Small intestine (tissue), 7 donors: ENCODE data around the gene CRYBG1. TPM values are rescaled to one million over a fixed set of nuclear protein-coding genes. Genes with fewer than 3 reads are reported as not detected.

Experiments
- DNase-seq, 2 donors: peaks; one replicate each; pipeline versions ENCODE4 v3.0.0 to v3.0.0-alpha.2; 2013
- FAIRE-seq: peaks from 2 replicates; lab custom pipeline; 2012; peaks lifted over from hg19 to GRCh38; lab: Jason Lieb, UNC
- H3K27ac ChIP-seq, 3 donors: one replicate each; pipeline ENCODE4 v1.5.1; 2013; ENCODE audit warnings: low read length in 2 of 3, mild to moderate bottlenecking in 2 of 3, control low read depth in 1 of 3, inconsistent platforms in 1 of 3, low read depth in 1 of 3, moderate library complexity in 1 of 3
- H3K27me3 ChIP-seq, 3 donors: one replicate each; pipeline ENCODE4 v1.6.1; 2013; ENCODE audit warnings: low read length in 3 of 3, inconsistent platforms in 1 of 3; ENCODE audit not compliant: control insufficient read depth in 3 of 3, insufficient read depth in 3 of 3
- H3K36me3 ChIP-seq, 3 donors: one replicate each; pipeline ENCODE4 v1.6.1; 2013; ENCODE audit warnings: low read length in 3 of 3, inconsistent platforms in 1 of 3, low read depth in 1 of 3, mild to moderate bottlenecking in 1 of 3, moderate library complexity in 1 of 3; ENCODE audit not compliant: control insufficient read depth in 3 of 3, insufficient read depth in 2 of 3
- H3K4me1 ChIP-seq, 3 donors: one replicate each; pipeline ENCODE4 v1.6.1; 2013; ENCODE audit warnings: low read length in 2 of 3, inconsistent platforms in 1 of 3, low read depth in 1 of 3, mild to moderate bottlenecking in 1 of 3, moderate library complexity in 1 of 3; ENCODE audit not compliant: control insufficient read depth in 3 of 3, insufficient read depth in 2 of 3
- H3K4me3 ChIP-seq, 3 donors: one replicate each; pipeline ENCODE4 v1.5.1; 2013; ENCODE audit warnings: low read length in 3 of 3, control low read depth in 1 of 3, inconsistent platforms in 1 of 3, low read depth in 1 of 3, mild to moderate bottlenecking in 1 of 3, moderate library complexity in 1 of 3
- H3K9me3 ChIP-seq, 2 donors: one replicate each; pipeline ENCODE4 v1.6.1; 2013; ENCODE audit warnings: low read depth in 1 of 2, low read length in 1 of 2; ENCODE audit not compliant: control insufficient read depth in 2 of 2, insufficient read depth in 1 of 2
- WGBS, 3 donors: extraction: QIAGEN DNeasy Blood & Tissue Kit; methylation state at CpG; one replicate each; pipeline ENCODE4 v1.1.7; 2013; 5-methylcytosine and 5-hydroxymethylcytosine counted together
- polyA plus RNA-seq, 4 donors: library from polyadenylated mRNA; stranded (reverse) in 3 of 4; unstranded in 1 of 4; fragments of 200-250 nt in 3 of 4; fragments of 120-200 nt in 1 of 4; gene quantifications; one replicate each; pipeline versions ENCODE4 v1.2.1 to v1.2.3, GENCODE V29; 2013
- donor health status: healthy with polysubstance abuse.
- donor health status: control.
- donor health status: control.
- donor health status: Bipolar disorder and iron deficiency.
- donor health status: healthy.

CRYBG1 gene
- polyA plus RNA-seq, 4 donors = 13.2 to 33.9 (median 23.6) TPM

DNA sequence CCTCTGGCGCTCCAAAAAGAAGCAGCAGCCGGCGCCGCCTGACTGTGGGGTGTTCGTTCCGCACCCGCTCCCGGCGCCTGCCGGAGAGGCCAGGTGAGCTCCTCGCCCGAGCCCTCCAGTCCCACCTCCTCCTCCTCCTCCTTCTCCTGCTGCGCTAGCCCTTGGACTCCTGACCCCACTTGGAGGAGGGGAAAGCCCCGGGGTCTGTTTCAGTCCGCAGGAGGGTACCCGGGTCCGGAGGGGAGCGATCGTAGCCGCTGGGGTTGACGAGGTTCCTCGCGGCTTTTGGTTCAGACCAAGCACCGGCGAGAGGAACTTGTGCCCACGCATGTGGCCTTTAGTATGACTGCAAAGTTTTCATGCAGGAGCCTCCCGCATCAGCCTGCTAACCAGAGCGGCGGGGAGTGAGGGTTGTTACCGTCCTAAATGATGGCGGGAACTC lies 493 bp downstream of the CRYBG1 start:
- Histone ChIP-seq H3K9me3 (no peaks in the 10 kb centered on the region), H3K36me3 (no peaks in the 10 kb centered on the region), H3K27ac (peak overlapping the region in 2 of 3 donors; percentile 39 to 59), H3K27me3 (peaks cover 0 to 13% (median 9%) of the 10 kb centered on the region in 3 donors), H3K4me3 (peak overlapping the region; percentile 35 to 72 (median 66)), H3K4me1 (peaks cover 0 to 4% (median 0%) of the 10 kb centered on the region in 3 donors)
- WGBS, 3 donors = 1 to 2% (median 2%) methylated on average over 26 to 31 of the region's 31 CpGs
- FAIRE-seq (no peak), DNase-seq (peak; percentile 47 to 84)

- peaks cover 0 to 4% (median 0%) of the 10 kb centered on the region in 3 donors for H3K4me1 ChIP-seq
- H3K27ac ChIP-seq = no peak overlapping the region
These were observed 3.1 kb downstream of the CRYBG1 start for GRCh38 chr6:106363401-106364138.

GRCh38 chr6:106369739-106370138 lies 9.2 kb downstream of the CRYBG1 start:
- 22 to 46% (median 36%) methylated on average over 2 of the region's 2 CpGs for WGBS, 3 donors
- Histone ChIP-seq H3K27ac (no peak overlapping the region), H3K36me3 (no peaks in the 10 kb centered on the region), H3K9me3 (no peaks in the 10 kb centered on the region), H3K4me1 (peaks cover 0 to 7% (median 0%) of the 10 kb centered on the region in 3 donors), H3K27me3 (no peaks in the 10 kb centered on the region), H3K4me3 (no peak overlapping the region)
- DNase-seq (no peak), FAIRE-seq (no peak)

More at GRCh38 chr6:106363401-106364138, 3.1 kb downstream of the CRYBG1 start:
- no peak for DNase-seq
- no peak for FAIRE-seq
- Histone ChIP-seq H3K36me3 (no peaks in the 10 kb centered on the region), H3K4me3 (no peak overlapping the region), H3K9me3 (no peaks in the 10 kb centered on the region), H3K27me3 (peaks cover 0 to 12% (median 2%) of the 10 kb centered on the region in 3 donors)
- WGBS, 3 donors = 94 to 98% (median 95%) methylated on average over 3 of the region's 3 CpGs

DNA sequence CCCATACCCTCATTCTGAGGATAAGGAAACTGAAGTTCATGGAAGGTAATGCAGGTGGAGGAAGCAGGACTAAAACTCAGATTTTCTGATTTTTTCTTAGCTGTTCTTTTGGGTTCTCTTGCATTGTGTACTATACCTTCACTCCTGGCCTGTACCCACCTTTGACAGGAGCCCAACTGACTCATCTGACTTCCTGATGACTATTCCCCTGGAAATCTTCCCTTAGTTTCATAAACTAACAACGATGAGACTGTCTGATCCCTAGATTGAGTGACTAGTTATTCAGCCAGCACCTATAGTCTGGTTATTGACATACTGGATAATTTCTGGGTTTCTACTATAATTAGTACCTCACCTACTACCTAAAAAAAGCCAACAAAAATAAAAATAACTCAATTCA lies 10.1 kb downstream of the CRYBG1 start:
- Histone ChIP-seq H3K27me3 (no peaks in the 10 kb centered on the region), H3K4me3 (no peak overlapping the region), H3K27ac (no peak overlapping the region), H3K9me3 (no peaks in the 10 kb centered on the region), H3K36me3 (no peaks in the 10 kb centered on the region), H3K4me1 (peaks cover 0 to 7% (median 0%) of the 10 kb centered on the region in 3 donors)
- 23 to 48% (median 29%) methylated on average over 1 of the region's 1 CpG for WGBS, 3 donors
- no peak for FAIRE-seq
- DNase-seq = no peak

GRCh38 chr6:106372838-106373501 lies 12.5 kb downstream of the CRYBG1 start:
- H3K27ac ChIP-seq = no peak overlapping the region
- no peaks in the 10 kb centered on the region for H3K27me3 ChIP-seq
- H3K4me1 ChIP-seq = peaks cover 0 to 7% (median 0%) of the 10 kb centered on the region in 3 donors
- H3K9me3 ChIP-seq = no peaks in the 10 kb centered on the region
- no peak overlapping the region for H3K4me3 ChIP-seq
- FAIRE-seq (no peak), DNase-seq (no peak)
- H3K36me3 ChIP-seq = no peaks in the 10 kb centered on the region
- WGBS, 3 donors = 85 to 86% (median 85%) methylated on average over 4 of the region's 4 CpGs

- Histone ChIP-seq H3K27me3 (no peaks in the 10 kb centered on the region), H3K36me3 (no peaks in the 10 kb centered on the region), H3K4me3 (no peak overlapping the region), H3K9me3 (no peaks in the 10 kb centered on the region), H3K27ac (no peak overlapping the region), H3K4me1 (peaks cover 0 to 7% (median 0%) of the 10 kb centered on the region in 3 donors)
- WGBS, 3 donors = 33 to 67% (median 38%) methylated on average over 1 of the region's 1 CpG
- FAIRE-seq = no peak
- DNase-seq = peak in 1 of 2 donors; percentile 23
These were observed 13.2 kb downstream of the CRYBG1 start for GRCh38 chr6:106373502-106374239.

- Histone ChIP-seq H3K27me3 (no peaks in the 10 kb centered on the region), H3K4me1 (peaks cover 0 to 5% (median 0%) of the 10 kb centered on the region in 3 donors), H3K4me3 (no peak overlapping the region), H3K36me3 (no peaks in the 10 kb centered on the region), H3K9me3 (no peaks in the 10 kb centered on the region), H3K27ac (no peak overlapping the region)
- WGBS, 3 donors = 48 to 60% (median 50%) methylated on average over 5 of the region's 5 CpGs
- DNase-seq (no peak), FAIRE-seq (no peak)
These were observed 16.6 kb downstream of the CRYBG1 start for GRCh38 chr6:106377061-106377540.

- 41 to 96% (median 80%) methylated on average over 1 of the region's 1 CpG for WGBS, 3 donors
- peaks cover 0 to 6% (median 0%) of the 10 kb centered on the region in 3 donors for H3K4me1 ChIP-seq
- DNase-seq (no peak), FAIRE-seq (no peak)
- H3K36me3 ChIP-seq = no peaks in the 10 kb centered on the region
- no peaks in the 10 kb centered on the region for H3K9me3 ChIP-seq
- no peak overlapping the region for H3K27ac ChIP-seq
- H3K27me3 ChIP-seq = no peaks in the 10 kb centered on the region
- H3K4me3 ChIP-seq = no peak overlapping the region
These were observed 19.4 kb downstream of the CRYBG1 start for GRCh38 chr6:106379951-106380350.
